Posterior cingulate gyrus (tissue), 11 donors: Measurements from ENCODE around the gene AP4E1.
"Not testable (repeated sequence)": the region's sequence is repeated elsewhere in the genome, so short reads cannot be mapped to it uniquely, and the experiment has no call there.

ENCODE experiments used
- DNase-seq, 10 donors: peaks; one replicate each; pipeline versions ENCODE4 v3.0.0 to v3.0.0-alpha.2; 2020 to 2021; ENCODE audit warnings: mixed read lengths in 3 of 10
- intact Hi-C: fragments of 100-400 bp; cut with DNase I; formaldehyde crosslinking; loops from one replicate; pipeline ENCODE4 v1.15.1; 2023

The AP4E1 gene

GRCh38 chr15:51006336-51006985, 98.0 kb downstream of the AP4E1 start:
- DNase-seq = no peak
- intact Hi-C loops = no loop called here

GRCh38 chr15:51007131-51007666, 98.7 kb downstream of the AP4E1 start:
- intact Hi-C loops = no loop called here
- no peak for DNase-seq

- intact Hi-C loops = no loop called here
- DNase-seq = no peak
These were observed 102.7 kb downstream of the AP4E1 start for GRCh38 chr15:51011212-51011611.

GRCh38 chr15:51016615-51017014, 108.1 kb downstream of the AP4E1 start:
- no peak for DNase-seq
- intact Hi-C loops = no loop called here

- intact Hi-C loops = no loop called here
- DNase-seq = no peak
These were observed 113.7 kb downstream of the AP4E1 start for GRCh38 chr15:51022206-51022605.

GRCh38 chr15:51023499-51023898, 115.0 kb downstream of the AP4E1 start:
- intact Hi-C loops = no loop called here
- peak in 2 of 10 donors; percentile 34 to 71 for DNase-seq

GRCh38 chr15:51024735-51025453, 116.4 kb downstream of the AP4E1 start:
- intact Hi-C loops = no loop called here

DNA sequence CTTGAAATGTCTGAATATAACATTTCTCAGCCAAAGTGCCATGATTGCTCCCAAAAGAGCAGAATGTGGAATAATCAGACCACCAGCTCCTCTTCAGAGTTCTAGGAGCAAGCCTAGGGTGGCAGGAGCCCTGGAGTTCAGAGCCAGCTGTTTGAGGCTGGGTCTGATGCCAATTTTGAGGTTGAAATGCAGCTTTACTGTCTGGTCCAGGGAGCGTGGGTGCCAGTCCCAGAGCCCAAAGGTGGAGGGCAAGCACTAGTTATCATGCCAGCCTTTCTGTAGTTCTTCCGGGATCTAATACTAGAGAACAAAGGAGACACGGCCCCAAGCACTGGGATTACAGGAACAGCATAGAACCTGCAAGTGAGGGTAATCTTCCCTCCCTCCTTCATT, 117.0 kb downstream of the AP4E1 start:
- intact Hi-C loops = no loop called here
- no peak for DNase-seq

More at GRCh38 chr15:51024735-51025453, 116.4 kb downstream of the AP4E1 start:
- peak in 1 of 10 donors; percentile 33 for DNase-seq

GRCh38 chr15:51030649-51031316, 122.3 kb downstream of the AP4E1 start:
- intact Hi-C loops = no loop called here
- no peak for DNase-seq

DNA sequence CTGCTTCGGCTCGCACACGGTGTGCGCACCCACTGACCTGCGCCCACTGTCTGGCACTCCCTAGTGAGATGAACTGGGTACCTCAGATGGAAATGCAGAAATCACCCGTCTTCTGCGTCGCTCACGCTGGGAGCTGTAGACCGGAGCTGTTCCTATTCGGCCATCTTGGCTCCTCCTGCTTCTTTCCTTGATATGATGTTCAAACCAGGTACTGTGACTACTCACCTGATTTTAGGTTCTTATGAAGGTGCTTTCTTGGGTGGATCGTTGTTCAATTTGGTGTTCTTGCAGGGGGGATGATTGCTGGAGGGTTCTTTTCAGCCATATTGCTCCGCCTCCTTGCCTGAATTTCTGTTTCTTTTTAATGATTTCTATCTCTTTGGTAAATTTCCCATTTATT, 129.0 kb downstream of the AP4E1 start:
- DNase-seq, intact Hi-C loops: not testable (repeated sequence)

DNA sequence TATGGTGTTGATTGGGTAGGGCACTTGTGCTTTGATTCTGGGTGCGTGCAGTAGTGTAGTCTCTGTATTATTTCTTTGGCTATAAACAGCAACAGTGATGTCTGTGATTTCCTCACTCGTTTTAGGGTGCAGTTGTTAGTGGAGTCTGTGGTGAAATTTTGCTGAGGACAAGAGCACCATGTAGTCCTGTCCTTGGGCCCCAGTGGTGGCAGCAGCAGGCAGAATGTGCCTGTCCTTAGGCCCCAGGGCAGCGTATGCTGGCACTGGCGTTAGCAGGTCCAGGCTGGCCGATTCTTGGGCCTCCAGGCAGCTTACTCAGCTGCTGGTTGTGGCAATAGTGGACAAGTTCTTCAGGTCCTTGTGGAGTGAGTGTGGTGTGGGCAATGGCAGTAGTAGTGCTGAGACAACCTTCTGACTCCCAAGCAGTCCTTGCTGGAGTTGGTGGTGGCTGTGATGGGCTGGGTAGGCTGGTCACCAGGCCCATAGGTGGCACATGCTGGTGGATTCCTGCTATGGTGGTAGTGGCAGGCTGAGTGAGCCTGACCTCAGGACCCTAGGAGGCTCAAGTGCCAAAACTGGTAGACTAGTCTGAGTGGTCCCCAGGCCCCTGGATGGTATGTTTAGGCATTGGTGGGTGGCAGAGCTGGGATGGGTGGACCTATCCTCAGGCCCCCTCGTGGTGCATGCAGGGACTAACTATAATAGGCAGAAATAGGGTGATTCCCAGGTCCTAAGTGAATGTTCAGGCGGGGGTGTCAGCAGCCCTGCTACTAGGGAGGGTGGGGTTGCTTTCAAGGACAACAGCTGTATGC, 129.9 kb downstream of the AP4E1 start:
- peak in 2 of 10 donors; percentile 63 to 64 for DNase-seq
- intact Hi-C loops = no loop called here

GRCh38 chr15:51038974-51039319, 130.5 kb downstream of the AP4E1 start:
- intact Hi-C loops = no loop called here
- peak in 1 of 10 donors; percentile 27 for DNase-seq

DNA sequence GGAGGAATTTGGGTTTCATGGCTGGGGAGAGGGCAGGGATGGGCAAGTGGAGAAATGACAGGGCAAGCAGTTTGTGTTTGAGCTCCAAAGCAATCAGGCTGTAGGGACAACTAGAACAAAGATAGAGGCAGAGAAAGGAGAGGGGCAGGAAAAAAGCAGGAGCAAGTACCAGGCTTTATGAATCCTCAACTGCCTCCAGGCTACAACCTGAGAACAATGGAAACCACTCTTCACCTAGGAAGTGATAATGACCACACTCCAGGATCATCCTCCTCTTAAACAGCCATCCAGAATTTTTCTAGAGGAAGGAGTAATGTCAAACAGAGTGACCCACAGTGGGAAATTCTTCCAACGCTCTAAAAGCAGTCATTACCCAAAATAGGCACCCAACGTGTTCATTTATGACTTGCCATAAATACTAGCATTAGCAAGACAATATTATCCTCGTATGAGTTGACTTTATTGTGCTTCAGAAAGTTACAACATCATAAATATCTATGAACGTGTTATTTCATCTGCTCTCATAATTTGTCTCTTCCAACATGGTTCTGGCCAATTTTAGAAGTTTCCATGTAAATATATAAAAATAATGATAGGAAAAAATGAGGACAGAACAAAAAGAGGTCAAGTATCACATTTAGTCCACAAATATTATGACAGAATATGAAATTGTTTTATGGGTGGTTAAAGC, 135.7 kb downstream of the AP4E1 start:
- intact Hi-C loops = no loop called here
- no peak for DNase-seq

DNA sequence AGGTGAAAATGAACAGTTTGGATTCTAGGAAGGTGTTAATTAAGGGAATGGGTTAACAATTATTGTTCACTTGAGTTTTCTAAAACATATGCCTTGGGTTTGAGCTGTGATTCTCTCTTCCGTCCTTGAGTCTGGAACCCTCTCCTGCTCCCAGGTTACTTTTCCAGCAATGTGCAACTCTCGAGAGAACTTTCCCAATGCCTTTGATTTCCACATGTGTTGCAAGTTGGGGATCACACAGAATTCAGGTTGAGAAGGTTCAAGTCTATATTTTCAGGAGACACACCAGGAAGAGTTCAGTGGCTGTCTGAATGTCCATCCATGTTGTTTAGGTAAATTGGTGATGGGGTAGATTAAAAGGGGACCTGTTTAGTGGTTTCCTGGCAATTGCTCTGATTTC, 137.5 kb downstream of the AP4E1 start:
- intact Hi-C loops = no loop called here
- DNase-seq = no peak

- intact Hi-C loops = no loop called here
- DNase-seq = peak in 2 of 10 donors; percentile 31 to 72
These were observed 138.4 kb downstream of the AP4E1 start for GRCh38 chr15:51046799-51047449.

DNA sequence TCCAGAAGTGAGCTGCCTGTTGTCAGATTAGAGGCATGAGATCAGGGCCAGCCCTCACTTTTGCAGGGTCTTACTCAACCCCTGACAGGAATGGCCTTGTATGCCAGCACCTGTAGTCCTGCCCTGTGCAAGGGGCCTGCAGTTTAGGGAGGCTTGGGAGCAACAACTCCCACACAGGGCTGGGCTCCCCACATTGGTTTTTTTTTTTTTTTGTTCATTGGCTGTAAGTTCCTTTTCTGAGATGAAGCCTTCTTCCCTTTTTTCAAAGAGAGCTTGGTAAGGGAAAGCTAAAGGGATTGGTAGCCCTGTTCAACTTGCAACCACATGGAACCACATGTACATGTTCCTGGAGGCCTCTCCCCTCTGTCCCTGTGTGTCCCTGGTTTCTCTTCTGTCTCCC, 139.8 kb downstream of the AP4E1 start:
- intact Hi-C loops = no loop called here
- peak in 1 of 10 donors; percentile 46 for DNase-seq

DNA sequence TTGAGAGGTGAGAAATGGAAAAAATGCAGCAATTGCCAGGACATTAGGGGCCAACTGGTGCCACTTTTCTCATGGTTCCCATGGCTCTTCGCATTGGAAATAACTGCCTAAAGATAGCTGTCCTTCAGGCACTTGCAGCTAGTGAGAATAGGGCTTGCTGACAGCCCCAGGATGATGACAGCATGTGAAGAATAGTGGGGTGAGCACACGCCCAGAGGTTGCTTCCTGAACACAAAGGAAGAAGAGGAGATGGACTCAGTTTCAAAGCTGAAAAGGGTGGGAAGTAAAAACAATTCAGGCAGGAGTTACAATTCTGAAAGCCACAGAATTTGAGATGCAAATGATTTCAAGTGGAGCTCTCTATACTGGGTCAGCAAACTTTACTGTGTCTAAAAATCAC, 140.6 kb downstream of the AP4E1 start:
- intact Hi-C loops = no loop called here
- DNase-seq = no peak

GRCh38 chr15:51051776-51052175, 143.3 kb downstream of the AP4E1 start:
- intact Hi-C loops = no loop called here
- DNase-seq = peak in 3 of 10 donors; percentile 21 to 65 (median 22)

DNA sequence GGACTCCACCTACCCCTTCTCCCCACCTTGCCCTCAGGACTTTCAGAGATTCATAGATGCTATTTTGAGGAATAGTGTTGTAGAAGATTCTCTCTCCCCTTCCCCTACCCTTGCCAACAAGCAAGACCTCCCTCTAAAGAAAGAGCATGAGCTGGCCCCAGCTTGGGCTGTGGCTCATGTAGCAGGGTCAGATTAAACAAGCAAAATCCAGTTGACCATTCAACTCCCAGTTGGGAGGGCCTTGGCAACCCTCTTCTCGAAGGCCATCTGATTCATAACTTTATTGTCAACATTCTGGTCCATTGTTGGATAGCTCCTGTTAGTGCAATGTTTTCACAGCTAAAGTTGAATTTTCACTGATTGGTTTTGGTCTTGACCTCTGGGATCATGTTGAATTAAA, 145.1 kb downstream of the AP4E1 start:
- intact Hi-C loops = no loop called here
- no peak for DNase-seq

- intact Hi-C loops = no loop called here
- DNase-seq = no peak
These were observed 146.1 kb downstream of the AP4E1 start for GRCh38 chr15:51054535-51054934.
